ENCODE results near the gene DUOX1.

The DUOX1 gene

DNA sequence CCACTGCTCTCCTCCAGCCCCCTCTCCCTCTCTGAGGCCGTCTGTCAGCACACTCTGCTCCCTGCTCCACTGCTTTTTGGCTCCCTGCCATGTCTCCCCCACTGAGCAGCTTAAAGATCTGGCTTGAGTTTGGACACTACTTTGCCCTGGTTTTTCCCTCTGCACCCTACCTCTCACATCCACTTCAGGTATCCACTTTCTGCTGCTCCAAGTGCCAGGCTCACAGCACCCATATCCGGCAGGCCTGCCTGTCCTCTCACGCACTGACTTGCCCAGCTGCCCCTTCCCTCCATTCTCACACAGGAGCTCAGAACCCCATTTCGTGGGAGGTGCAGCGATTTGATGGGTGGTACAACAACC is 3.7 kb downstream of the DUOX1 start:
- TF ChIP-seq RAD21 (IDR thresholded peaks at IDR 0.05; ENCODE audit: low read depth) (no peak), NFIC (IDR thresholded peaks at IDR 0.05) (peak; percentile 50)

DNA sequence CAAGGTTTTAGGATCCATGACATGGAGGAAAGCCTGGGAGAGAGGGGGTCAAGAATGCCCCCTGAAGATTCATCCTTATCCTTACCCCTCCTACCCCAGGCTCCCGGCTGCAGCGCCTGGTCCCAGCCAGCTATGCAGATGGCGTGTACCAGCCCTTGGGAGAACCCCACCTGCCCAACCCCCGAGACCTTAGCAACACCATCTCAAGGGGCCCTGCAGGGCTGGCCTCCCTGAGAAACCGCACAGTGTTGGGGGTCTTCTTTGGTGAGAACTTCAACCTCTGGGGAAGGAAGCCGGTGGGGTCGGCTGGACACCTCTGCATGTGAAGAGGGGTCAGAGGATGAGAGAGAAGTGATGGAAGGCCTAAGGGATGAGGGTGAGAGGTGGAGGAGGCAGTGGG is 4.3 kb downstream of the DUOX1 start:
- no peak for TF ChIP-seq RAD21 (IDR thresholded peaks at IDR 0.05; ENCODE audit: low read depth)

GRCh38 chr15:45134682-45135604 is 5.1 kb downstream of the DUOX1 start:
- TF ChIP-seq TAF1 (IDR thresholded peaks at IDR 0.05; ENCODE audit: low read depth) (no peak), TCF12 (IDR thresholded peaks at IDR 0.05; ENCODE audit: low read depth) (no peak), NFIC (IDR thresholded peaks at IDR 0.05) (no peak), RAD21 (IDR thresholded peaks at IDR 0.05; ENCODE audit: low read depth) (no peak), MAX (IDR thresholded peaks at IDR 0.05) (no peak), CEBPB (IDR thresholded peaks at IDR 0.05) (no peak), TEAD4 (IDR thresholded peaks at IDR 0.05) (no peak), CREB1 (IDR thresholded peaks at IDR 0.05; ENCODE audit: low read depth) (no peak), ZBTB7A (IDR thresholded peaks at IDR 0.05; ENCODE audit: low read depth) (no peak)

- TF ChIP-seq TCF12 (IDR thresholded peaks at IDR 0.05; ENCODE audit: low read depth) = no peak
- TF ChIP-seq TEAD4 (IDR thresholded peaks at IDR 0.05) = no peak
- TF ChIP-seq MAX (IDR thresholded peaks at IDR 0.05) = no peak
- no peak for TF ChIP-seq EGR1 (IDR thresholded peaks at IDR 0.05)
Measured at GRCh38 chr15:45136378-45136764, 6.6 kb downstream of the DUOX1 start.

DNA sequence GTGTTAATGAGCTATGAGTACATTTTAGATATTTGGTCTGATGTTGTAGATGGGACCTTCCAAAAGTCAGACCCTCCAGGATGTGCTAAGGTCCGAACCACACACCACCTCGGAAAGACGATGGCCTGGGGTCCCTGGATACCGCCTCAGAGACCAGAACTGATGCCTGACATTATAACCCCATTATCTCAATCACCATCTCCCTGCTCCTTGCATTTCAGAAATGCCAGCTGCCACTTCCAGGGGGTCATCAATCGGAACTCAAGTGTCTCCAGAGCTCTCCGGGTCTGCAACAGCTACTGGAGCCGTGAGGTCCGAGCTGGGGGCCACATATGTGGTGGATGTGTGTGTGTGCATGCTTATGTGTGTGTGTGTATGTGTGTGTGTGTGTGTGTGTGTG is 7.9 kb downstream of the DUOX1 start:
- TF ChIP-seq, protein P1, sequence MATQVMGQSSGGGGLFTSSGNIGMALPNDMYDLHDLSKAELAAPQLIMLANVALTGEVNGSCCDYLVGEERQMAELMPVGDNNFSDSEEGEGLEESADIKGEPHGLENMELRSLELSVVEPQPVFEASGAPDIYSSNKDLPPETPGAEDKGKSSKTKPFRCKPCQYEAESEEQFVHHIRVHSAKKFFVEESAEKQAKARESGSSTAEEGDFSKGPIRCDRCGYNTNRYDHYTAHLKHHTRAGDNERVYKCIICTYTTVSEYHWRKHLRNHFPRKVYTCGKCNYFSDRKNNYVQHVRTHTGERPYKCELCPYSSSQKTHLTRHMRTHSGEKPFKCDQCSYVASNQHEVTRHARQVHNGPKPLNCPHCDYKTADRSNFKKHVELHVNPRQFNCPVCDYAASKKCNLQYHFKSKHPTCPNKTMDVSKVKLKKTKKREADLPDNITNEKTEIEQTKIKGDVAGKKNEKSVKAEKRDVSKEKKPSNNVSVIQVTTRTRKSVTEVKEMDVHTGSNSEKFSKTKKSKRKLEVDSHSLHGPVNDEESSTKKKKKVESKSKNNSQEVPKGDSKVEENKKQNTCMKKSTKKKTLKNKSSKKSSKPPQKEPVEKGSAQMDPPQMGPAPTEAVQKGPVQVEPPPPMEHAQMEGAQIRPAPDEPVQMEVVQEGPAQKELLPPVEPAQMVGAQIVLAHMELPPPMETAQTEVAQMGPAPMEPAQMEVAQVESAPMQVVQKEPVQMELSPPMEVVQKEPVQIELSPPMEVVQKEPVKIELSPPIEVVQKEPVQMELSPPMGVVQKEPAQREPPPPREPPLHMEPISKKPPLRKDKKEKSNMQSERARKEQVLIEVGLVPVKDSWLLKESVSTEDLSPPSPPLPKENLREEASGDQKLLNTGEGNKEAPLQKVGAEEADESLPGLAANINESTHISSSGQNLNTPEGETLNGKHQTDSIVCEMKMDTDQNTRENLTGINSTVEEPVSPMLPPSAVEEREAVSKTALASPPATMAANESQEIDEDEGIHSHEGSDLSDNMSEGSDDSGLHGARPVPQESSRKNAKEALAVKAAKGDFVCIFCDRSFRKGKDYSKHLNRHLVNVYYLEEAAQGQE (IDR thresholded peaks at IDR 0.05; ENCODE audit: low read depth) = no peak
- TF ChIP-seq MAX (IDR thresholded peaks at IDR 0.05) = no peak
- TF ChIP-seq CEBPB (IDR thresholded peaks at IDR 0.05) = no peak
- TF ChIP-seq EGR1 (IDR thresholded peaks at IDR 0.05) = no peak
- TF ChIP-seq, protein P2, sequence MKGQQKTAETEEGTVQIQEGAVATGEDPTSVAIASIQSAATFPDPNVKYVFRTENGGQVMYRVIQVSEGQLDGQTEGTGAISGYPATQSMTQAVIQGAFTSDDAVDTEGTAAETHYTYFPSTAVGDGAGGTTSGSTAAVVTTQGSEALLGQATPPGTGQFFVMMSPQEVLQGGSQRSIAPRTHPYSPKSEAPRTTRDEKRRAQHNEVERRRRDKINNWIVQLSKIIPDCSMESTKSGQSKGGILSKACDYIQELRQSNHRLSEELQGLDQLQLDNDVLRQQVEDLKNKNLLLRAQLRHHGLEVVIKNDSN (IDR thresholded peaks at IDR 0.05) = no peak
- TF ChIP-seq YY1 (IDR thresholded peaks at IDR 0.05; ENCODE audit: low read depth) = no peak

DNA sequence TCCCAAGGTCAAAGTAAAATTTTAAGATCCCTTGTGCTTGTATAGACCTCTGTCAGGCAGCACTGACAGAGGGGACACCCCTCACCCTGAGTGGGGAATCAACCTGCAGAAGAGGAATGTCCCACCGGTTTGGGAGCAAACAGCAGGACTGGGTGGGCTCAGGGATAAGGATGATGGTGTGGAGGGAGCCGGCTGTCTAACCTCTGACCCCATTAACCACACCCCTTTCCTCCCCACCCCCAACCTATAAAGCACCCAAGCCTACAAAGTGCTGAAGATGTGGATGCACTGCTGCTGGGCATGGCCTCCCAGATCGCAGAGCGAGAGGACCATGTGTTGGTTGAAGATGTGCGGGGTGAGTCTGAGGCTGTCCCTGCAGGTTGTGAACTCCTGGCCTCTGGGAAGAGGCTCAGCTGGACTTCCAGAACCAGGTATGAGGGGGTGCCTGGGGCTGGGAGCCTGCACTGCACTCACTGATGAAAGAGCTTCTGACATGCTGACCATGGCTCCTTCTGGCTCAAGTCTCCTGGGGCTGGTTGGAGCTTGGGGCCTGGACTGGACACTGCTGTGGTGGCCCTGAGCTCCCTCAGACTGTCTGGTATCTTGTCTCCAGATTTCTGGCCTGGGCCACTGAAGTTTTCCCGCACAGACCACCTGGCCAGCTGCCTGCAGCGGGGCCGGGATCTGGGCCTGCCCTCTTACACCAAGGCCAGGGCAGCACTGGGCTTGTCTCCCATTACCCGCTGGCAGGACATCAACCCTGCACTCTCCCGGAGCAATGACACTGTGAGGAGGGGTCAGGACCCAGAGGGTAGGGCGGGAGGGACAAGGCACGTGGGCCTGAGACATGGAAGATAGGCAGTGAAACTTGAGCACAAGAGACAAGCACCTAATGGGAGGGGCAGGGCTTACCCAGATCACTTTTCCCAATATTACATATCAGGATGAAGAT is 9.3 kb downstream of the DUOX1 start:
- TF ChIP-seq ZBTB7A (IDR thresholded peaks at IDR 0.05; ENCODE audit: low read depth) (no peak), TCF12 (IDR thresholded peaks at IDR 0.05; ENCODE audit: low read depth) (no peak), MAX (IDR thresholded peaks at IDR 0.05) (no peak), NFIC (IDR thresholded peaks at IDR 0.05) (no peak), CEBPB (IDR thresholded peaks at IDR 0.05) (no peak), FOXM1 (IDR thresholded peaks at IDR 0.05; ENCODE audit: borderline replicate concordance, low read depth) (no peak), TAF1 (IDR thresholded peaks at IDR 0.05; ENCODE audit: low read depth) (no peak)
- TF ChIP-seq, protein P2 (IDR thresholded peaks at IDR 0.05) = no peak

- no peak for TF ChIP-seq YY1 (IDR thresholded peaks at IDR 0.05; ENCODE audit: low read depth)
- TF ChIP-seq CREB1 (IDR thresholded peaks at IDR 0.05; ENCODE audit: low read depth) = no peak
- TF ChIP-seq MAX (IDR thresholded peaks at IDR 0.05) = no peak
- no peak for TF ChIP-seq ZBTB7A (IDR thresholded peaks at IDR 0.05; ENCODE audit: low read depth)
- TF ChIP-seq CEBPB (IDR thresholded peaks at IDR 0.05) = no peak
- no peak for TF ChIP-seq TCF12 (IDR thresholded peaks at IDR 0.05; ENCODE audit: low read depth)
- no peak for TF ChIP-seq TEAD4 (IDR thresholded peaks at IDR 0.05)
- no peak for TF ChIP-seq NFIC (IDR thresholded peaks at IDR 0.05)
- no peak for TF ChIP-seq EP300 (IDR thresholded peaks at IDR 0.05; ENCODE audit: borderline replicate concordance)
- TF ChIP-seq, protein P1 (IDR thresholded peaks at IDR 0.05; ENCODE audit: low read depth) = no peak
- TF ChIP-seq, protein P2 (IDR thresholded peaks at IDR 0.05) = no peak
- TF ChIP-seq TAF1 (IDR thresholded peaks at IDR 0.05; ENCODE audit: low read depth) = no peak
- TF ChIP-seq FOXM1 (IDR thresholded peaks at IDR 0.05; ENCODE audit: borderline replicate concordance, low read depth) = no peak
- TF ChIP-seq EGR1 (IDR thresholded peaks at IDR 0.05) = no peak
- TF ChIP-seq RAD21 (IDR thresholded peaks at IDR 0.05; ENCODE audit: low read depth) = no peak
Measured at GRCh38 chr15:45139770-45140169, 10.0 kb downstream of the DUOX1 start.
